GM23248 (cell line): ENCODE data around the gene YTHDF1. TPM values are rescaled to one million over a fixed set of nuclear protein-coding genes. Genes with fewer than 3 reads are reported as not detected.

ENCODE experiments used
- DNase-seq: peaks from one replicate; pipeline ENCODE4 v3.0.0-alpha.2; 2015
- H2AFZ ChIP-seq: fragments of 200-600 bp; sonication (generic); 2 replicates; pipeline ENCODE4 v1.6.1; 2016; ENCODE audit warnings: antibody characterized with exemption
- H3F3A ChIP-seq: fragments of 200-600 bp; sonication (generic); 2 replicates; pipeline ENCODE4 v1.6.1; 2016; ENCODE audit warnings: mild to moderate bottlenecking, antibody characterized with exemption, mixed run types; ENCODE audit not compliant: insufficient read depth
- H3K27ac ChIP-seq: fragments of 200-600 bp; sonication (generic); 2 replicates; pipeline ENCODE4 v1.5.1; 2016; ENCODE audit warnings: mild to moderate bottlenecking
- H3K27me3 ChIP-seq: fragments of 200-600 bp; sonication (generic); replicated peaks from 2 replicates; pipeline ENCODE4 v1.6.1; 2016; ENCODE audit warnings: mild to moderate bottlenecking; ENCODE audit not compliant: insufficient read depth
- H3K36me3 ChIP-seq: fragments of 200-600 bp; sonication (generic); 2 replicates; pipeline ENCODE4 v1.6.1; 2016; ENCODE audit warnings: low read depth, mild to moderate bottlenecking
- H3K4me1 ChIP-seq: fragments of 200-600 bp; sonication (generic); 2 replicates; pipeline ENCODE4 v1.6.1; 2016; ENCODE audit warnings: mild to moderate bottlenecking; ENCODE audit not compliant: insufficient read depth
- H3K4me2 ChIP-seq: fragments of 200-600 bp; sonication (generic); one replicate; pipeline ENCODE4 v1.6.1; 2016; ENCODE audit warnings: mild to moderate bottlenecking; ENCODE audit not compliant: unreplicated experiment
- H3K4me3 ChIP-seq: fragments of 200-600 bp; sonication (generic); 2 replicates; pipeline ENCODE4 v1.5.1; 2016; ENCODE audit warnings: mild to moderate bottlenecking
- H3K79me2 ChIP-seq: fragments of 200-600 bp; sonication (generic); 2 replicates; pipeline ENCODE4 v1.6.1; 2016; ENCODE audit warnings: mild to moderate bottlenecking; ENCODE audit not compliant: insufficient read depth
- H3K9ac ChIP-seq: fragments of 200-600 bp; sonication (generic); 2 replicates; pipeline ENCODE4 v1.6.1; 2016; ENCODE audit warnings: mild to moderate bottlenecking
- H3K9me2 ChIP-seq: fragments of 200-600 bp; sonication (generic); 2 replicates; pipeline ENCODE4 v1.6.1; 2016; ENCODE audit warnings: mixed run types, mild to moderate bottlenecking, moderate library complexity; ENCODE audit not compliant: insufficient read depth
- H3K9me3 ChIP-seq: fragments of 200-600 bp; sonication (generic); one replicate; pipeline ENCODE4 v1.6.1; 2017; ENCODE audit warnings: low read depth
- H4K20me1 ChIP-seq: fragments of 200-600 bp; sonication (generic); 2 replicates; pipeline ENCODE4 v1.6.0; 2016; ENCODE audit not compliant: insufficient read depth
- EZH2 ChIP-seq: fragments of 200-600 bp; sonication (generic); IDR thresholded peaks from 2 replicates; pipeline ENCODE4 v1.6.1; 2018; ENCODE audit warnings: antibody characterized with exemption, mild to moderate bottlenecking; ENCODE audit not compliant: insufficient read depth, poor library complexity, severe bottlenecking
- EZH2phosphoT487 ChIP-seq: fragments of 200-600 bp; sonication (generic); IDR thresholded peaks from 2 replicates; pipeline ENCODE4 v1.6.1; 2018; ENCODE audit warnings: antibody characterized with exemption, moderate library complexity, mild to moderate bottlenecking, low read depth; ENCODE audit not compliant: insufficient read depth
- WGBS, 2 experiments: methylation state at CpG; one replicate each; pipeline ENCODE4 v1.1.6; 2015 to 2017; ENCODE audit warnings: low lambda C conversion rate in 2 of 2, low coverage in 1 of 2; ENCODE audit errors: missing lambda C conversion rate in 2 of 2; 5-methylcytosine and 5-hydroxymethylcytosine counted together
- in situ Hi-C: fragments of 300-500 bp; cut with MboI; formaldehyde crosslinking; loops from 2 replicates; pipeline ENCODE4 v1.15.0; 2020
- polyA plus RNA-seq: library from polyadenylated mRNA; unstranded; fragments of >200 nt; fragmentation: Nextera tagmentation; extraction: Ambion mirVana; gene quantifications from 2 replicates; pipeline ENCODE4 v1.2.1, GENCODE V29; 2016
- total RNA-seq: library from RNA; depleted of rRNA; stranded (reverse); fragments of >200 nt; shearing (Covaris generic); gene quantifications from 2 replicates; pipeline ENCODE4 v1.2.3, GENCODE V29; 2014

The YTHDF1 gene
- total and polyA plus RNA-seq, 2 experiments from 2014 or later, result 16.7 to 20.4 TPM

DNA sequence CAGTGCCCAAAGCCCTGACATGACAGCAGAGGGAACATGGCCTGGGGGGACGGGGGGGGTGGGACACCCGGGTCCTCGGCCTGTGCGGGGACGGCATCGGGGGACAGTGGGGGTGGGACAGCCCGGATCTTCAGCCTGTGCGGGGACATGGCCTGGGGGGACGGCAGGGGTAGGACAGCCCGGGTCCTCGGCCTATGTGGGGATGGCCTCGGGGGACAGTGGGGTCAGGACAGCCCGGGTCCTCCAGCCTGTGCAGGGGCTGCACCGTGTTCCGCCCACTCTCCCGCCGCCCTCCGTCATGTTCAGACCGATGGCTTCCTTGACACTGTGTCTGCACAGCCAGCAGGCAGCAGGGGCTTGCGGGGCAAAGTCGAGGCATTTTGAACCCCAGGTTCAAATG, 26.8 kb upstream of the YTHDF1 start:
- Histone ChIP-seq H3F3A (no peaks in the 10 kb centered on the region), H3K4me2 (no peak overlapping the region), H3K9me2 (no peaks in the 10 kb centered on the region), H3K9ac (no peak overlapping the region), H3K27me3 (peaks cover under 1% of the 10 kb centered on the region; the same call in 1 of the 2 replicates), H3K27ac (no peak overlapping the region), H3K79me2 (no peaks in the 10 kb centered on the region), H2AFZ (no peak overlapping the region), H3K4me1 (no peaks in the 10 kb centered on the region), H3K9me3 (no peaks in the 10 kb centered on the region), H3K36me3 (no peaks in the 10 kb centered on the region), H4K20me1 (no peaks in the 10 kb centered on the region), H3K4me3 (no peak overlapping the region)
- no peak for DNase-seq
- in situ Hi-C loops, result no loop called here
- no peak for TF ChIP-seq EZH2
- TF ChIP-seq EZH2phosphoT487, result no peak
- 10 to 66% methylated on average over 2 to 21 of the region's 21 CpGs for WGBS, 2 experiments

DNA sequence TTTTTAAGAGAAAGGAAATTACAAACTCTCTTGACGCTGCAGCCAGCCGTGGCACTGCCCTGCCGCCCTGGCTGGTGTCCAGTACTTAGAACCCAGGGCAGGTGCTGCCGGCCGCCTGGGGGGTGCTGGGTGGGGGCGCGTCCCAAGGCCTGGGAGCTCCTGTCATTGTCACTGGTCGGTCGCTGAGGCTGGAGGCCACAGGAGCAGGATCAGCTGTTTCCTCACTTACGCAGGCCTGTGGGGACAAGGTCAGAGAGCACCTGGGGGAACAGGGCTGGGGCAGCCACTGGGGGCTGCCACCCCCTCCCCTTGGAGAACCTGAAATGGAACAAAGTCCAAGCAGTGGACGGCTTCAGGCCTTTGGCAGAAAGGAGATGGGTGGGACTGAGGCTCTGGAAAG, 25.3 kb upstream of the YTHDF1 start:
- in situ Hi-C loops, result no loop called here
- TF ChIP-seq EZH2phosphoT487 (no peak), EZH2 (no peak)
- H3K27ac ChIP-seq, result no peak overlapping the region
- no peaks in the 10 kb centered on the region for H4K20me1 ChIP-seq
- H3K79me2 ChIP-seq, result no peaks in the 10 kb centered on the region
- H3K36me3 ChIP-seq, result no peaks in the 10 kb centered on the region
- no peak overlapping the region for H3K9ac ChIP-seq
- H3K4me2 ChIP-seq, result no peak overlapping the region
- no peaks in the 10 kb centered on the region for H3K4me1 ChIP-seq
- H3K27me3 ChIP-seq, result no peaks in the 10 kb centered on the region; the same call in 1 of the 2 replicates
- DNase-seq, result no peak
- H3K4me3 ChIP-seq, result no peak overlapping the region
- no peaks in the 10 kb centered on the region for H3K9me3 ChIP-seq
- H3F3A ChIP-seq, result no peaks in the 10 kb centered on the region
- 41 to 43% methylated on average over 11 of the region's 11 CpGs for WGBS, 2 experiments
- no peak overlapping the region for H2AFZ ChIP-seq
- no peaks in the 10 kb centered on the region for H3K9me2 ChIP-seq

DNA sequence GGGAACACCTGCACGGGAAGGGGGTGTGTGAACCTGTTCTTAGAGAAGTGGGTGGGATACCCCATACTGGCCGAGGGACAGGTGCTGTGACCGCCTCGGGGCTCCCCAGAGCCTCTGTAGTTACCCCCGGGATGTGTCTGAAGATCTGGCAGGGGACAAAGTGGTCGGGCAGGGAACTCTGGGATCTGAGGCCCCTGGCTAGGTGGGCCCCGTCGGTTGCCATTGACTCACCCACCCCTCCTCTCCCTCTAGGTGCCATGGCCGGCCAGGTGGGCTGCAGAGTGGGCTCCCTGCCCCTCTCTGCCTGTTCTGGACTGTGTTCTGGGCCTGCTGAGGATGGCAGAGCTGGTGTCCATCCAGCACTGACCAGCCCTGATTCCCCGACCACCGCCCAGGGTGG, 24.1 kb upstream of the YTHDF1 start:
- Histone ChIP-seq H3K27me3 (no peaks in the 10 kb centered on the region), H3K9ac (no peak overlapping the region), H2AFZ (no peak overlapping the region), H3K4me2 (no peak overlapping the region), H3K4me3 (no peak overlapping the region), H4K20me1 (no peaks in the 10 kb centered on the region), H3K36me3 (no peaks in the 10 kb centered on the region), H3K9me3 (no peaks in the 10 kb centered on the region), H3F3A (no peaks in the 10 kb centered on the region), H3K27ac (no peak overlapping the region), H3K79me2 (no peaks in the 10 kb centered on the region), H3K9me2 (no peaks in the 10 kb centered on the region), H3K4me1 (no peaks in the 10 kb centered on the region)
- no peak for DNase-seq
- WGBS, 2 experiments, result 59 to 63% methylated on average over 10 of the region's 11 CpGs
- TF ChIP-seq EZH2 (no peak), EZH2phosphoT487 (no peak)
- in situ Hi-C loops, result no loop called here

DNA sequence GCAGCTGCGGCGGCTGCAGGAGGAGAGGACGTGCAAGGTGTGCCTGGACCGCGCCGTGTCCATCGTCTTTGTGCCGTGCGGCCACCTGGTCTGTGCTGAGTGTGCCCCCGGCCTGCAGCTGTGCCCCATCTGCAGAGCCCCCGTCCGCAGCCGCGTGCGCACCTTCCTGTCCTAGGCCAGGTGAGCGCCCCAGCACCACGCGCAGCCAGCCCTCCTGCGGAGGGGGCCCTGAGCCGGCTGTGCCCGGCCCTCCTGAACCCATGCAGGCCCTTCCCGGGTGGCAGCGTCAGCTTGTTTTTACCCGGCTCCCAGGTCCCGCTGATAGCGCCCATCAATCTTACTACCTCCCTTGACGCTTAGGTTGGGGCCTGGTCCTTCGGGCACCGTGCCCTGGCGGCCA, 23.5 kb upstream of the YTHDF1 start:
- Histone ChIP-seq H2AFZ (no peak overlapping the region), H3K79me2 (no peaks in the 10 kb centered on the region), H3K4me3 (no peak overlapping the region), H3K36me3 (no peaks in the 10 kb centered on the region), H3K4me2 (no peak overlapping the region), H4K20me1 (no peaks in the 10 kb centered on the region), H3F3A (no peaks in the 10 kb centered on the region), H3K9me3 (no peaks in the 10 kb centered on the region), H3K27me3 (no peaks in the 10 kb centered on the region), H3K9ac (no peak overlapping the region), H3K9me2 (no peaks in the 10 kb centered on the region), H3K4me1 (no peaks in the 10 kb centered on the region), H3K27ac (no peak overlapping the region)
- TF ChIP-seq EZH2 (no peak), EZH2phosphoT487 (no peak)
- WGBS, 2 experiments, result 90 to 91% methylated on average over 18 to 30 of the region's 30 CpGs
- in situ Hi-C loops, result no loop called here
- DNase-seq, result no peak
